GM23338 (cell line): ENCODE results near the gene DNAI2. TPM values are rescaled to one million over a fixed set of nuclear protein-coding genes. Genes with fewer than 3 reads are reported as not detected.
A peak's percentile ranks its signal among the peaks of the same experiment; 100 is the strongest.

ENCODE experiments used
- ATAC-seq: fragments of 200-7000 bp; cut with Tn5 transposase; 3 replicates; pipeline ENCODE4 v1.9.1; 2020
- DNase-seq: peaks from one replicate; pipeline ENCODE4 v3.0.0-alpha.2; 2015; ENCODE audit warnings: low spot score
- H2AFZ ChIP-seq: fragments of 200-600 bp; sonication (generic); 2 replicates; pipeline ENCODE4 v1.8.0; 2016; ENCODE audit warnings: antibody characterized with exemption, mild to moderate bottlenecking, moderate library complexity
- H3F3A ChIP-seq: fragments of 200-600 bp; sonication (generic); replicated peaks from 2 replicates; pipeline ENCODE4 v1.8.0; 2017; ENCODE audit warnings: antibody characterized with exemption, mixed run types, low read depth
- H3K27ac ChIP-seq: fragments of 200-600 bp; sonication (generic); 2 replicates; pipeline ENCODE4 v1.6.1; 2016; ENCODE audit warnings: low read depth
- H3K27me3 ChIP-seq: fragments of 200-600 bp; sonication (generic); 2 replicates; pipeline ENCODE4 v1.8.0; 2016; ENCODE audit warnings: mild to moderate bottlenecking, mixed run types, moderate library complexity; ENCODE audit not compliant: insufficient read depth
- H3K36me3 ChIP-seq: fragments of 200-600 bp; sonication (generic); 2 replicates; pipeline ENCODE4 v1.8.0; 2016; ENCODE audit warnings: mild to moderate bottlenecking; ENCODE audit not compliant: insufficient read depth
- H3K4me1 ChIP-seq: fragments of 200-600 bp; sonication (generic); 2 replicates; pipeline ENCODE4 v1.8.0; 2016; ENCODE audit warnings: mild to moderate bottlenecking, moderate library complexity; ENCODE audit not compliant: insufficient read depth
- H3K4me2 ChIP-seq: fragments of 200-600 bp; sonication (generic); 2 replicates; pipeline ENCODE4 v1.7.1; 2017; ENCODE audit warnings: mixed run types
- H3K4me3 ChIP-seq: fragments of 200-600 bp; sonication (generic); 2 replicates; pipeline ENCODE4 v1.6.1; 2016; ENCODE audit warnings: mixed run types
- H3K79me2 ChIP-seq: fragments of 200-600 bp; sonication (generic); replicated peaks from 2 replicates; pipeline ENCODE4 v1.8.0; 2017; ENCODE audit warnings: mild to moderate bottlenecking; ENCODE audit not compliant: insufficient read depth
- H3K9me2 ChIP-seq: fragments of 200-600 bp; sonication (generic); 2 replicates; pipeline ENCODE4 v1.8.0; 2017; ENCODE audit not compliant: insufficient read depth
- H4K20me1 ChIP-seq: fragments of 200-600 bp; sonication (generic); replicated peaks from 2 replicates; pipeline ENCODE4 v1.8.0; 2017; ENCODE audit warnings: mild to moderate bottlenecking; ENCODE audit not compliant: insufficient read depth
- H3K27ac Mint-ChIP-seq: 2 replicates; pipeline ENCODE4 v1.8.0; 2020; ENCODE audit warnings: inconsistent platforms, mild to moderate bottlenecking, moderate library complexity, mixed read lengths
- H3K27me3 Mint-ChIP-seq: 3 replicates; pipeline ENCODE4 v1.8.0; 2022; ENCODE audit warnings: low read depth, mild to moderate bottlenecking, moderate library complexity, mixed read lengths, inconsistent platforms; ENCODE audit not compliant: insufficient read depth, poor library complexity
- H3K36me3 Mint-ChIP-seq: 3 replicates; pipeline ENCODE4 v1.8.0; 2021; ENCODE audit warnings: low read depth, mild to moderate bottlenecking, inconsistent platforms, moderate library complexity, mixed read lengths
- H3K4me1 Mint-ChIP-seq: 3 replicates; pipeline ENCODE4 v1.8.0; 2020; ENCODE audit warnings: mild to moderate bottlenecking, inconsistent platforms, mixed read lengths
- H3K4me3 Mint-ChIP-seq: 3 replicates; pipeline ENCODE4 v1.8.0; 2021; ENCODE audit warnings: moderate library complexity, mild to moderate bottlenecking, inconsistent platforms, mixed read lengths
- H3K9me3 Mint-ChIP-seq: 3 replicates; pipeline ENCODE4 v1.8.0; 2020; ENCODE audit warnings: moderate library complexity, mild to moderate bottlenecking, inconsistent platforms, mixed read lengths
- CTCF ChIP-seq, 2 experiments: fragments of 200-600 bp in 1 of 2; sonication (generic) in 1 of 2; conservative IDR thresholded peaks; 2 replicates each; pipeline versions ENCODE4 v1.5.1 to v1.6.1; 2016 to 2017; ENCODE audit warnings: antibody characterized with exemption in 2 of 2, low read depth in 2 of 2, mild to moderate bottlenecking in 2 of 2, moderate library complexity in 1 of 2
- EZH2 ChIP-seq: fragments of 200-600 bp; sonication (generic); IDR thresholded peaks from one replicate; pipeline ENCODE4 v1.8.0; 2017; ENCODE audit warnings: antibody characterized with exemption, mild to moderate bottlenecking, low read depth; ENCODE audit not compliant: unreplicated experiment
- EZH2phosphoT487 ChIP-seq: fragments of 200-600 bp; sonication (generic); IDR thresholded peaks from one replicate; pipeline ENCODE4 v1.8.1; 2018; ENCODE audit warnings: antibody characterized with exemption; ENCODE audit not compliant: unreplicated experiment
- JUNB ChIP-seq: IDR thresholded peaks from one replicate; pipeline ENCODE4 v1.6.1; 2016; ENCODE audit warnings: antibody characterized with exemption; ENCODE audit not compliant: unreplicated experiment
- POLR2AphosphoS5 ChIP-seq: IDR thresholded peaks from 2 replicates; pipeline ENCODE4 v1.6.1; 2016; ENCODE audit warnings: antibody characterized with exemption, low read depth
- REST ChIP-seq: IDR thresholded peaks from one replicate; pipeline ENCODE4 v1.6.1; 2018; ENCODE audit warnings: antibody characterized with exemption; ENCODE audit not compliant: unreplicated experiment
- ZNF114 ChIP-seq: fragments of 250-450 bp; sonication (Bioruptor Pico); IDR thresholded peaks from 2 replicates; pipeline ENCODE4 v1.5.0; 2020; ENCODE audit warnings: mild to moderate bottlenecking, moderate library complexity
- polyA plus RNA-seq: library from polyadenylated mRNA; unstranded; fragments of >200 nt; fragmentation: Nextera tagmentation; extraction: Ambion mirVana; gene quantifications from 2 replicates; pipeline ENCODE4 v1.2.1, GENCODE V29; 2016
- total RNA-seq: library from RNA; depleted of rRNA; stranded (reverse); fragments of >200 nt; shearing (Covaris generic); gene quantifications from 2 replicates; pipeline ENCODE4 v1.2.3, GENCODE V29; 2014

The DNAI2 gene
- total and polyA plus RNA-seq, 2 experiments from 2014 or later, result 0.21 TPM; not detected in 1

- Mint-ChIP-seq H3K27me3 (peaks cover 48% of the 10 kb centered on the region), H3K36me3 (peaks cover 6% of the 10 kb centered on the region; the same call in 2 of the 3 replicates), H3K4me3 (peak overlapping the region; percentile 58; the same call in 2 of the 3 replicates), H3K4me1 (peaks cover 28% of the 10 kb centered on the region), H3K9me3 (no peaks in the 10 kb centered on the region), H3K27ac (no peak overlapping the region)
- Histone ChIP-seq H3F3A (no peaks in the 10 kb centered on the region), H3K27ac (no peak overlapping the region), H3K9me2 (no peaks in the 10 kb centered on the region), H3K79me2 (no peaks in the 10 kb centered on the region), H4K20me1 (no peaks in the 10 kb centered on the region; the same call in 1 of the 2 replicates), H3K27me3 (peaks cover 63% of the 10 kb centered on the region), H3K4me3 (peak overlapping the region; percentile 57), H3K36me3 (no peaks in the 10 kb centered on the region), H3K4me2 (peak overlapping the region; percentile 80), H3K4me1 (peaks cover 8% of the 10 kb centered on the region; the same call in 1 of the 2 replicates), H2AFZ (peak overlapping the region; percentile 90)
- DNase-seq, result peak; percentile 78
- no peak for TF ChIP-seq JUNB
- TF ChIP-seq CTCF (conservative IDR thresholded peaks at IDR 0.05; ENCODE audit: low read depth in 2 of 2), result peak in 1 of 2 experiments; percentile 9; a peak in 1 of 4 replicates
- ATAC-seq, result peak; percentile 17
Measured at GRCh38 chr17:74356646-74357465, 82.8 kb downstream of the DNAI2 start.

- no peak for TF ChIP-seq EZH2
- TF ChIP-seq EZH2phosphoT487, result no peak
- no peak for TF ChIP-seq CTCF (conservative IDR thresholded peaks at IDR 0.05; ENCODE audit: low read depth in 2 of 2)
- TF ChIP-seq ZNF114 (CRISPR knock-in tag), result no peak
- TF ChIP-seq POLR2AphosphoS5, result no peak
- TF ChIP-seq REST, result no peak
- no peaks in the 10 kb centered on the region for H3K79me2 ChIP-seq
- H3K4me1 Mint-ChIP-seq, result peaks cover 34% of the 10 kb centered on the region
- peak; percentile 46 for DNase-seq
- H3K27ac Mint-ChIP-seq, result no peak overlapping the region
- ATAC-seq, result peak; percentile 2; the same call in 2 of the 3 replicates
- H3K27me3 ChIP-seq, result peaks cover 57% of the 10 kb centered on the region
- no peaks in the 10 kb centered on the region for H3K9me3 Mint-ChIP-seq
- H2AFZ ChIP-seq, result peak overlapping the region; percentile 90; the same call in 1 of the 2 replicates
- H3K4me3 Mint-ChIP-seq, result no peak overlapping the region
- no peaks in the 10 kb centered on the region for H3K36me3 ChIP-seq
- peaks cover 13% of the 10 kb centered on the region; the same call in 1 of the 2 replicates for H3K4me1 ChIP-seq
- H3K4me2 ChIP-seq, result peak overlapping the region; percentile 80
- no peaks in the 10 kb centered on the region for H3F3A ChIP-seq
- peaks cover 6% of the 10 kb centered on the region; the same call in 2 of the 3 replicates for H3K36me3 Mint-ChIP-seq
- H3K4me3 ChIP-seq, result peak overlapping the region; percentile 57
- no peaks in the 10 kb centered on the region; the same call in 1 of the 2 replicates for H4K20me1 ChIP-seq
- H3K27ac ChIP-seq, result no peak overlapping the region
- no peaks in the 10 kb centered on the region for H3K9me2 ChIP-seq
- peaks cover 42% of the 10 kb centered on the region for H3K27me3 Mint-ChIP-seq
Measured at GRCh38 chr17:74357466-74357809, 83.4 kb downstream of the DNAI2 start.
